ENCODE data around the gene PPP1R27. TPM values are rescaled to one million over a fixed set of nuclear protein-coding genes. Genes with fewer than 3 reads are reported as not detected.

The PPP1R27 gene
- total and polyA plus RNA-seq, 9 of the 15 experiments (the other 6 are each of a cell fraction or from before 2014, with no cell fraction given), result 0.29 to 6.9 (median 1.5) TPM; not detected in 2

GRCh38 chr17:81867991-81868673, 33.3 kb upstream of the PPP1R27 start (continued):
- no peak for TF ChIP-seq PKNOX1 (IDR thresholded peaks at IDR 0.05)
- peak; percentile 83 for TF ChIP-seq POLR2AphosphoS2 (IDR thresholded peaks at IDR 0.05; ENCODE audit: low read length)
- 0 out of 2 replicates have a peak, but pooled peaks have one; percentile 83 for TF ChIP-seq ZBTB7A (IDR thresholded peaks at IDR 0.05; ENCODE audit: borderline replicate concordance, control insufficient read depth, low read depth, low read length)
- peak; percentile 72; the same call in 1 of the 2 replicates for TF ChIP-seq ESRRB (CRISPR knock-in tag; IDR thresholded peaks at IDR 0.05; ENCODE audit: borderline replicate concordance)
- no peak for TF ChIP-seq NFYB (IDR thresholded peaks at IDR 0.05; ENCODE audit: extremely low read depth, insufficient read length)
- no peak for TF ChIP-seq U2AF1 (optimal IDR thresholded peaks at IDR 0.05; ENCODE audit: low read depth, low read length)
- 0 out of 2 replicates have a peak, but pooled peaks have one; percentile 41 for TF ChIP-seq SRSF1 (IDR thresholded peaks at IDR 0.05; ENCODE audit: low read depth, low read length)
- peak; percentile 39; the same call in 1 of the 2 replicates for TF ChIP-seq ZNF592 (IDR thresholded peaks at IDR 0.05)
- peak; percentile 78; the same call in 1 of the 2 replicates for TF ChIP-seq ZFPM2 (CRISPR knock-in tag; IDR thresholded peaks at IDR 0.05)
- peak; percentile 52; the same call in 1 of the 2 replicates for TF ChIP-seq ZBTB33 (CRISPR knock-in tag; IDR thresholded peaks at IDR 0.05)
- TF ChIP-seq MLX (CRISPR knock-in tag; conservative IDR thresholded peaks at IDR 0.05), result 0 out of 4 replicates have a peak, but pooled peaks of 1 of the 2 experiments have one; percentile 46
- peak; percentile 22 for TF ChIP-seq TAF1 (IDR thresholded peaks at IDR 0.05; ENCODE audit: control insufficient read depth, extremely low read depth, insufficient read depth, low read length, severe bottlenecking)
- TF ChIP-seq HLTF (IDR thresholded peaks at IDR 0.05), result peak; percentile 22; the same call in 1 of the 2 replicates
- TF ChIP-seq CBX1 (IDR thresholded peaks at IDR 0.05; ENCODE audit: low read depth), result peak; percentile 36; the same call in 1 of the 2 replicates
- TF ChIP-seq YY1 (IDR thresholded peaks at IDR 0.05; ENCODE audit: borderline replicate concordance in 1 of 3, control insufficient read depth in 1 of 3, extremely low read depth in 1 of 3, insufficient read depth in 3 of 3, insufficient read length in 1 of 3, insufficient replicate concordance in 2 of 3, low read depth in 1 of 3, low read length in 2 of 3), result peak in 1 of 3 experiments; percentile 79
- peak; percentile 75 for TF ChIP-seq SIRT6 (IDR thresholded peaks at IDR 0.05; ENCODE audit: low read depth, low read length)
